ENCODE results near the gene PTGER2. TPM values are rescaled to one million over a fixed set of nuclear protein-coding genes. Genes with fewer than 3 reads are reported as not detected.

Gene PTGER2
- total RNA-seq, 1 experiment from 2014 or later, result 0.10 TPM

- DNase-seq (ENCODE audit: low spot score), result no peak
- in situ Hi-C loops (cut with HindIII; ENCODE audit: low sequenced_read_pairs), result no loop called here
Measured at GRCh38 chr14:52363041-52363704, 49.1 kb downstream of the PTGER2 start.

DNA sequence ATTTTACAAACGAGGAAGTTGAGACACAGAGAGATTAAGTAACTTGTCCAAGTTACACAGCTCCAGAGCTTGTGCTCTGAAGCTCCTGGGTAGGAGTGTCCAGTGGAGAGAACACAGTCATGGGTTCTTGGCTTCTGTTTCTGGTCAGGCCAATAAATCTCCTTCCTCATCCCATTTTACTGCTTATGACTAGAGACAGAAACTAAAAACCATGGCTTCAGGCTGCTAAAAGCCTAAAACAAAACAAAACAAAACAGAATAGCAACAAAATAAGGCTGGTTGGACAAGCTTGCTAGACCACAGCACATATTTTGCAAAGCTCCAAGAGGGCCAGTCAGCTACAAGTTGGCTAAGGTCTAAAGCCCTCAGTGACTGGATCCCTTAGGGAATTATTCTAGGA is 49.8 kb downstream of the PTGER2 start:
- DNase-seq (ENCODE audit: low spot score), result no peak
- in situ Hi-C loops (cut with HindIII; ENCODE audit: low sequenced_read_pairs), result no loop called here

- in situ Hi-C loops (cut with HindIII; ENCODE audit: low sequenced_read_pairs), result no loop called here
- no peak for DNase-seq (ENCODE audit: low spot score)
Measured at GRCh38 chr14:52365071-52365470, 51.0 kb downstream of the PTGER2 start.

- in situ Hi-C loops (cut with HindIII; ENCODE audit: low sequenced_read_pairs), result no loop called here
- no peak for DNase-seq (ENCODE audit: low spot score)
Measured at GRCh38 chr14:52366796-52367315, 52.7 kb downstream of the PTGER2 start.

GRCh38 chr14:52369305-52369801 is 55.2 kb downstream of the PTGER2 start:
- no peak for DNase-seq (ENCODE audit: low spot score)
- in situ Hi-C loops (cut with HindIII; ENCODE audit: low sequenced_read_pairs), result no loop called here

DNA sequence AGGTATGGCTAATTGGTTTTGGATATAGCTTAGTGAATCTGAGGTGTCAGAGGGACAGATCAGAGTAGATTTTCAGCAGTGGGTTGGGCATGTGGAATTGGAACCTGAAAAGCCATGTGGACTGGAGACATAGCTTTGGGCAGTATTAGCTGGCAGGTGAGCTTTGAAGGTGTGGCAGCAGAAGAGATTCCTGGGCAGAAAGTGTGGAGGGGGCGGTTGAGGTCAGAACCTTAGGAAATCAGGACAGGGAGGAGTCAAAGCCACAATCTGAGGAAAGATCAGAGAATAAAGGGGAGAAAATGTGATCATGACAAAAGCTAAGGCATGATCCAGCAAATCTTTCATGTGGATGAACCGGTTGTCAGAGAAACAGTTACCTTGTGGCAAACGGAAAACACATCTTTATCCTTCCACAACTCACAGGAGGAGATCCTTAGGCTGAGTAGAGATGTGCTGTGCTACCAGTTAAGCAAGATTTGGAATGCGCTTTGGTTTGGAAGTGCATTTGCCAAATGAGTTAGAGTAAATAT is 56.4 kb downstream of the PTGER2 start:
- DNase-seq (ENCODE audit: low spot score), result no peak
- in situ Hi-C loops (cut with HindIII; ENCODE audit: low sequenced_read_pairs), result no loop called here

DNA sequence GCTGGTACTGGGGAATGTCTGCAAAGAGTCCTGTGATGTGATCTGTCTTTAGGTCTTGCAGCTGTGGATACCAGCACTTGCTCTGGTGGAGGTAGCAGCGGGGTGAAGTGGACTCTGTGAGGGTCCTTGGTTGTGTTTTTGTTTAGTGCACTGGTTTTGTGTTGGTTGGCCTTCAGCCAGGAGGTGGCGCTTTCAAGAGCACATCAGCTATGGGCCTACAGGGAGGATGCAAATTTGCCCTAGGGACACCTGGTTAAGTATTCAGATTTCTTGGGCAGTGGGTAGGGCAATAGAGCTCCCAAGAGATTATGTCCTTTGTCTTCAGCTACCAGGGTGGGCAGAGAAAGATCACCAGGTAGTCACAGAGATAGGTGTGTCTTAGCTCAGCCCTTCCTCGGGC is 63.8 kb downstream of the PTGER2 start:
- in situ Hi-C loops (cut with HindIII; ENCODE audit: low sequenced_read_pairs), result no loop called here
- DNase-seq (ENCODE audit: low spot score), result no peak

Other genes with a start within 250 kb of the PTGER2 start
- gene NID2, start 245.3 kb upstream of the PTGER2 start, total RNA-seq (2014; rRNA removed; shearing (Covaris generic)), result not detected in 2 replicates
- not detected in 2 replicates for gene PTGDR, start 46.6 kb upstream of the PTGER2 start, total RNA-seq (2014; rRNA removed; shearing (Covaris generic))
- 10.8 and 17.1 TPM in 2 replicates for gene TXNDC16, start 238.2 kb downstream of the PTGER2 start, total RNA-seq (2014; rRNA removed; shearing (Covaris generic))
- gene GPR137C, start 238.5 kb downstream of the PTGER2 start, total RNA-seq (2014; rRNA removed; shearing (Covaris generic)), result 2.5 and 7.8 TPM in 2 replicates

Measured in G401 (cell line).